TTC549 (cell line): Measurements from ENCODE around the gene PGAP3.

Source experiments
- FAIRE-seq: peaks from 2 replicates; lab custom pipeline; 2012; peaks lifted over from hg19 to GRCh38; lab: Jason Lieb, UNC

PGAP3 gene

GRCh38 chr17:39621523-39622379 lies 66.1 kb downstream of the PGAP3 start:
- peak; percentile 23 for FAIRE-seq
